Lung (tissue), 12 donors: Measurements from ENCODE around the gene YBX1. TPM values are rescaled to one million over a fixed set of nuclear protein-coding genes. Genes with fewer than 3 reads are reported as not detected.

ENCODE experiments used
- ATAC-seq: fragments of 200-7000 bp; cut with Tn5 transposase; one replicate; pipeline ENCODE4 v1.9.1; 2020; ENCODE audit warnings: moderate number of reproducible peaks; ENCODE audit not compliant: insufficient read depth, low FRiP score
- DNase-seq, 3 donors: peaks; one replicate each; pipeline ENCODE4 v3.0.0-alpha.2; 2013 to 2017
- H3K27ac ChIP-seq, 2 donors: one replicate each; pipeline ENCODE4 v1.5.1; 2013; ENCODE audit warnings: mild to moderate bottlenecking in 2 of 2, moderate library complexity in 2 of 2, control low read depth in 1 of 2, inconsistent platforms in 1 of 2, low read depth in 1 of 2, low read length in 1 of 2
- H3K27me3 ChIP-seq, 3 donors: one replicate each; pipeline ENCODE4 v1.5.1; 2013; ENCODE audit warnings: low read length in 2 of 3; ENCODE audit not compliant: control insufficient read depth in 3 of 3, insufficient read depth in 3 of 3
- H3K36me3 ChIP-seq, 4 donors: one replicate each; pipeline ENCODE4 v1.5.1; 2013; ENCODE audit warnings: low read length in 4 of 4, mild to moderate bottlenecking in 1 of 4, moderate library complexity in 1 of 4; ENCODE audit not compliant: control insufficient read depth in 4 of 4, insufficient read depth in 4 of 4
- H3K4me1 ChIP-seq, 5 donors: one replicate each; pipeline ENCODE4 v1.5.1; 2013; ENCODE audit warnings: low read length in 5 of 5, mild to moderate bottlenecking in 2 of 5, moderate library complexity in 1 of 5; ENCODE audit not compliant: control insufficient read depth in 5 of 5, insufficient read depth in 5 of 5
- H3K4me3 ChIP-seq: one replicate; pipeline ENCODE4 v1.5.1; 2013; ENCODE audit warnings: mild to moderate bottlenecking, control low read depth, moderate library complexity
- H3K9ac ChIP-seq, 2 donors: one replicate each; pipeline ENCODE4 v1.5.1; 2013; ENCODE audit warnings: low read length in 2 of 2, control low read depth in 1 of 2; ENCODE audit not compliant: insufficient read depth in 1 of 2
- H3K9me3 ChIP-seq, 4 donors: one replicate each; pipeline ENCODE4 v1.5.1; 2013; ENCODE audit warnings: low read length in 3 of 4, mild to moderate bottlenecking in 1 of 4, moderate library complexity in 1 of 4; ENCODE audit not compliant: control insufficient read depth in 4 of 4, insufficient read depth in 3 of 4
- CTCF ChIP-seq: IDR thresholded peaks from 2 replicates; pipeline ENCODE4 v1.5.1; 2012; ENCODE audit warnings: mild to moderate bottlenecking; ENCODE audit errors: control extremely low read depth, extremely low read depth
- WGBS, 2 donors: extraction: QIAGEN DNeasy Blood & Tissue Kit; methylation state at CpG; one replicate each; pipeline ENCODE4 v1.1.7; 2013; 5-methylcytosine and 5-hydroxymethylcytosine counted together
- polyA plus RNA-seq, 2 donors: library from polyadenylated mRNA; stranded (reverse); fragments of 200-250 nt; gene quantifications; one replicate each; pipeline ENCODE4 v1.2.1, GENCODE V29; 2013
- total RNA-seq, 2 donors: library from RNA; depleted of rRNA in 1 of 2; stranded (reverse); fragments of >200 nt in 1 of 2; gene quantifications; one replicate each; pipeline ENCODE4 v1.2.1, GENCODE V29; 2014 to 2021
- donor health status: control.
- donor health status: control.
- donor health status: Bipolar disorder and iron deficiency.
- donor health status: healthy.
- donor health status: DM: yes; HTN: yes; CAD: no.

The YBX1 gene
- total and polyA plus RNA-seq, 4 donors: 298 to 617 (median 588) TPM

DNA sequence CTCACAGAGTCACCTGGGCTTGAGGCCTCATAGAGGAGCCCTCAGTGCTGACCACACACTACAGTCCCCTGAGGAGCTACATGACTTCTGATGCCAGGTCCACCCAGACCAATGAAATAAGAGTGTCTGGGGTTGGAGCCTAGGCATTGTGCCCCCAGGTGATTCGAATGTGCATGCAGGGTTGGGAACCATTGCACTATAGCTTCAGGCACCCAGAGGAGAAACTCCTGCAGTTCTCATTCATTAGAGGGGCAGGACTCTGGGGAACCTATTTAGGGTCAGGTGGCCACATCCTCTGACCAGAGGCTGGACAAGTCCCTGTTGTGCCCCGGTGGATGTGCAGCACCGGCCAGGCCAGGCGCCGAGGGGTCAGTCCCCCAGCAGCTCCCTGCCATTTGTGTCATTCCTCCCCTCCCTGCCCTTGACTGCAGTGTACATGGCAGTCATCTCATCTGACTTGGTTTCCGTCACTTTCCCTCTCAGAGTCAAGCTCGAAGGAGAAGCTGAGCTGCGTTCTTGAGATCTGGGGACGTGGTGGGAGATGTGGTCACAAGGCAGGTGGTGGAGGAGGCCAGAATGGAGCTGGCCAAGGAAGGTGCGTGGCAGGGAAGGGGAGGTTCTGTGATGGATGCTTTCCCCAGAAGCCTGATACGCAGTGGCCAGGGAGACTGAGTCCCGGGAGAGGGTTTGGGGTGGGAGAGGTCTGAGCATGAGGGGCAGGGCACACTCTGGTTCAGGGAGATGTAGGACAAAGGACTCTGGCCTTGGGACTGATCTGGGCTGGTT lies 51.4 kb downstream of the YBX1 start:
- Histone ChIP-seq H3K4me1 (no peaks in the 10 kb centered on the region), H3K9me3 (no peaks in the 10 kb centered on the region), H3K36me3 (no peaks in the 10 kb centered on the region), H3K9ac (no peak overlapping the region), H3K27ac (no peak overlapping the region), H3K4me3 (no peak overlapping the region), H3K27me3 (no peaks in the 10 kb centered on the region)
- TF ChIP-seq CTCF: no peak
- 90 to 95% methylated on average over 12 of the region's 12 CpGs for WGBS, 2 donors
- ATAC-seq (no peak), DNase-seq (no peak)

GRCh38 chr1:42734201-42735035 lies 52.2 kb downstream of the YBX1 start:
- TF ChIP-seq CTCF: no peak
- Histone ChIP-seq H3K9ac (no peak overlapping the region), H3K4me1 (peaks cover 0 to 4% (median 0%) of the 10 kb centered on the region in 5 donors), H3K36me3 (no peaks in the 10 kb centered on the region), H3K4me3 (no peak overlapping the region), H3K27me3 (no peaks in the 10 kb centered on the region), H3K9me3 (no peaks in the 10 kb centered on the region), H3K27ac (no peak overlapping the region)
- no peak for DNase-seq
- no peak for ATAC-seq
- 89 to 91% methylated on average over 7 of the region's 7 CpGs for WGBS, 2 donors

GRCh38 chr1:42735056-42735455 lies 52.8 kb downstream of the YBX1 start:
- no peak overlapping the region for H3K27ac ChIP-seq
- no peak overlapping the region for H3K9ac ChIP-seq
- no peaks in the 10 kb centered on the region for H3K36me3 ChIP-seq
- ATAC-seq (no peak), DNase-seq (no peak)
- WGBS, 2 donors: 91 to 95% methylated on average over 9 to 11 of the region's 11 CpGs
- H3K4me1 ChIP-seq: peaks cover 0 to 11% (median 0%) of the 10 kb centered on the region in 5 donors
- no peak for TF ChIP-seq CTCF
- H3K9me3 ChIP-seq: no peaks in the 10 kb centered on the region
- H3K4me3 ChIP-seq: no peak overlapping the region
- no peaks in the 10 kb centered on the region for H3K27me3 ChIP-seq
